Ovary (tissue), 3 donors: ENCODE measurements around the gene FRMD4A.

ENCODE experiments used
- CTCF ChIP-seq, 3 donors: fragments of 450-650 bp in 2 of 3; fragments of 200-600 bp in 1 of 3; IDR thresholded peaks; one replicate each; pipeline versions ENCODE4 v1.5.1 to v1.8.0; 2016 to 2022; ENCODE audit warnings: antibody characterized with exemption in 3 of 3, mild to moderate bottlenecking in 1 of 3
- EP300 ChIP-seq: sonication (generic); formaldehyde crosslinking; IDR thresholded peaks from one replicate; pipeline ENCODE4 v1.6.1; 2017; ENCODE audit warnings: antibody characterized with exemption
- POLR2A ChIP-seq: fragments of 450-650 bp; IDR thresholded peaks from one replicate; pipeline ENCODE4 v1.6.1; 2017; ENCODE audit warnings: antibody characterized with exemption, mild to moderate bottlenecking, moderate library complexity
- donor health status: DM: no; HTN: no; CAD: no.

GRCh38 chr10:14259696-14260566 is 70.8 kb downstream of the FRMD4A start:
- TF ChIP-seq CTCF (IDR thresholded peaks at IDR 0.05) (no peak), POLR2A (no peak), EP300 (no peak)
